ENCODE data around the gene SEC63. TPM values are rescaled to one million over a fixed set of nuclear protein-coding genes. Genes with fewer than 3 reads are reported as not detected.

Gene SEC63
- total RNA-seq, 2 donors from 2014 or later: 65.7 to 74.8 TPM

DNA sequence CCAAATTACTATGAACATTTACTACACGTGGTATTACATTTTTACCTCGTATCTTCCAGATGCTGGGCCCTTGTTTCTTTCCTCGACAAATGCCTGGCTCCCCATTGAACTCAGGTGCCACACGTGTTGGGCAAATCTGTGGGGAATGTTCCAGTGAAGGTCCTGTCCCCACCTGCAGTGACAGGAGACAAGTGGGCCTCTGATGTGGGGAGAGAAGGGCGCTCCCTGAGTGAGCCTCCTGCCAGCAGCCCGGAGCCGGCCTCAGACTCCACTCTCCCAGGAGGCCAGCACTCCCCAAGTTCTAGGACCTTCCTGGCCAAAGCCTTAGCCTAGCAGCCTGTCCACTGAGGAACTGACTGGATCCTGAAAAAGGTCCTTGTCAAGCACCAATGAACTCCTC is 112.2 kb downstream of the SEC63 start:
- Mint-ChIP-seq H3K27me3 (ENCODE audit: insufficient read depth) (peaks cover 36% of the 10 kb centered on the region), H3K4me3 (no peak overlapping the region), H3K27ac (no peak overlapping the region), H3K36me3 (ENCODE audit: low read depth) (no peaks in the 10 kb centered on the region), H3K4me1 (peaks cover 3% of the 10 kb centered on the region), H3K9me3 (no peaks in the 10 kb centered on the region)
- Histone ChIP-seq H3K4me1 (ENCODE audit: control insufficient read depth, insufficient read depth, low read length) (no peaks in the 10 kb centered on the region), H3K4me3 (ENCODE audit: low read length) (no peak overlapping the region), H3K9ac (ENCODE audit: extremely low read depth, low read length, poor library complexity, severe bottlenecking) (no peak overlapping the region), H3K27ac (ENCODE audit: low read depth, low read length) (no peak overlapping the region), H3K27me3 (ENCODE audit: control insufficient read depth, insufficient read depth, low read length, poor library complexity, severe bottlenecking) (peaks cover 39% of the 10 kb centered on the region), H3K36me3 (ENCODE audit: control insufficient read depth, insufficient read depth, low read length) (no peaks in the 10 kb centered on the region), H3K9me3 (ENCODE audit: control insufficient read depth, low read length) (no peaks in the 10 kb centered on the region)
- TF ChIP-seq, protein P1, sequence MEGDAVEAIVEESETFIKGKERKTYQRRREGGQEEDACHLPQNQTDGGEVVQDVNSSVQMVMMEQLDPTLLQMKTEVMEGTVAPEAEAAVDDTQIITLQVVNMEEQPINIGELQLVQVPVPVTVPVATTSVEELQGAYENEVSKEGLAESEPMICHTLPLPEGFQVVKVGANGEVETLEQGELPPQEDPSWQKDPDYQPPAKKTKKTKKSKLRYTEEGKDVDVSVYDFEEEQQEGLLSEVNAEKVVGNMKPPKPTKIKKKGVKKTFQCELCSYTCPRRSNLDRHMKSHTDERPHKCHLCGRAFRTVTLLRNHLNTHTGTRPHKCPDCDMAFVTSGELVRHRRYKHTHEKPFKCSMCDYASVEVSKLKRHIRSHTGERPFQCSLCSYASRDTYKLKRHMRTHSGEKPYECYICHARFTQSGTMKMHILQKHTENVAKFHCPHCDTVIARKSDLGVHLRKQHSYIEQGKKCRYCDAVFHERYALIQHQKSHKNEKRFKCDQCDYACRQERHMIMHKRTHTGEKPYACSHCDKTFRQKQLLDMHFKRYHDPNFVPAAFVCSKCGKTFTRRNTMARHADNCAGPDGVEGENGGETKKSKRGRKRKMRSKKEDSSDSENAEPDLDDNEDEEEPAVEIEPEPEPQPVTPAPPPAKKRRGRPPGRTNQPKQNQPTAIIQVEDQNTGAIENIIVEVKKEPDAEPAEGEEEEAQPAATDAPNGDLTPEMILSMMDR (conservative IDR thresholded peaks at IDR 0.05): no peak
- DNase-seq: peak; percentile 33
- WGBS, 2 experiments (ENCODE audit: insufficient coverage in 1 of 2, insufficient read length in 1 of 2): 92 to 93% methylated on average over 6 to 7 of the region's 7 CpGs

DNA sequence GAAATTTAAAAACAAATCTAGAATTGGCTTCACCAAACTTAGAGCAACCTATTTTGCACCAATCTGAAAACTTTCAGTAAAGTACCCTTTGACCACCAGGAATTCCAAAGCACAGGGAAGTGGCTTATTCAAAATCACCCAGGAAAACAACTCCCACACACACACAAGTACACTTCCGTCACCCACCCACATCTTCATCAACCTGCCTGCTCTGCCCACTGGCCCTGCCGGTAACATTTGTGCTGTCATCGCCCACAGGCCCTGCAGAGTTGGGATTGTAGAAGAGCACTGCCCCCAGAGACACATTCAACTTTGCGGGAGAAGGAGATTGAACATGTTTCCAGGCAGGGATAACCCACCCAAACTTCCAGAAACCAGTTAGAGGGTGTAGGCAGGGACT is 114.6 kb downstream of the SEC63 start:
- DNase-seq: peak; percentile 40
- H3K27ac Mint-ChIP-seq: no peak overlapping the region
- no peaks in the 10 kb centered on the region for H3K36me3 ChIP-seq (ENCODE audit: control insufficient read depth, insufficient read depth, low read length)
- H3K27me3 Mint-ChIP-seq (ENCODE audit: insufficient read depth): peaks cover 19% of the 10 kb centered on the region
- no peak overlapping the region for H3K4me3 Mint-ChIP-seq
- WGBS, 2 experiments (ENCODE audit: insufficient coverage in 1 of 2, insufficient read length in 1 of 2): 87% methylated on average over 4 of the region's 4 CpGs; no CpG with 5 or more reads in 1 of the 2 experiments
- no peaks in the 10 kb centered on the region for H3K4me1 ChIP-seq (ENCODE audit: control insufficient read depth, insufficient read depth, low read length)
- no peaks in the 10 kb centered on the region for H3K9me3 Mint-ChIP-seq
- H3K36me3 Mint-ChIP-seq (ENCODE audit: low read depth): no peaks in the 10 kb centered on the region
- no peaks in the 10 kb centered on the region for H3K4me1 Mint-ChIP-seq
- peaks cover 27% of the 10 kb centered on the region for H3K27me3 ChIP-seq (ENCODE audit: control insufficient read depth, insufficient read depth, low read length, poor library complexity, severe bottlenecking)
- no peaks in the 10 kb centered on the region for H3K9me3 ChIP-seq (ENCODE audit: control insufficient read depth, low read length)
- TF ChIP-seq, protein P1 (conservative IDR thresholded peaks at IDR 0.05): no peak
- no peak overlapping the region for H3K27ac ChIP-seq (ENCODE audit: low read depth, low read length)
- no peak overlapping the region for H3K4me3 ChIP-seq (ENCODE audit: low read length)
- H3K9ac ChIP-seq (ENCODE audit: extremely low read depth, low read length, poor library complexity, severe bottlenecking): no peak overlapping the region

- Mint-ChIP-seq H3K36me3 (ENCODE audit: low read depth) (no peaks in the 10 kb centered on the region), H3K4me3 (no peak overlapping the region), H3K27me3 (ENCODE audit: insufficient read depth) (peaks cover 2% of the 10 kb centered on the region), H3K9me3 (no peaks in the 10 kb centered on the region), H3K27ac (no peak overlapping the region), H3K4me1 (no peaks in the 10 kb centered on the region)
- no peak overlapping the region for H3K4me3 ChIP-seq (ENCODE audit: low read length)
- 72 to 79% methylated on average over 5 of the region's 5 CpGs for WGBS, 2 experiments (ENCODE audit: insufficient coverage in 1 of 2, insufficient read length in 1 of 2)
- H3K27ac ChIP-seq (ENCODE audit: low read depth, low read length): no peak overlapping the region
- TF ChIP-seq, protein P1 (conservative IDR thresholded peaks at IDR 0.05): no peak
- H3K9me3 ChIP-seq (ENCODE audit: control insufficient read depth, low read length): no peaks in the 10 kb centered on the region
- H3K27me3 ChIP-seq (ENCODE audit: control insufficient read depth, insufficient read depth, low read length, poor library complexity, severe bottlenecking): peaks cover 8% of the 10 kb centered on the region
- no peak overlapping the region for H3K9ac ChIP-seq (ENCODE audit: extremely low read depth, low read length, poor library complexity, severe bottlenecking)
- peak; percentile 13 for DNase-seq
- no peaks in the 10 kb centered on the region for H3K36me3 ChIP-seq (ENCODE audit: control insufficient read depth, insufficient read depth, low read length)
- no peaks in the 10 kb centered on the region for H3K4me1 ChIP-seq (ENCODE audit: control insufficient read depth, insufficient read depth, low read length)
These were observed 116.7 kb downstream of the SEC63 start for GRCh38 chr6:107841275-107841670.
